PFSK-1 (cell line): ENCODE measurements around the gene AMMECR1L.

Experiments used
- FOXP2 ChIP-seq: optimal IDR thresholded peaks from 2 replicates; pipeline ENCODE3; 2011; ENCODE audit warnings: borderline replicate concordance, control low read depth, inconsistent platforms; ENCODE audit not compliant: insufficient read depth; ENCODE audit errors: extremely low read length, extremely low read depth
- POLR2AphosphoS5 ChIP-seq: IDR thresholded peaks from 2 replicates; pipeline ENCODE4 v1.6.1; 2012; ENCODE audit warnings: low read depth, mild to moderate bottlenecking, control low read depth, low read length, moderate library complexity
- REST ChIP-seq, 2 experiments: IDR thresholded peaks; 2 replicates each; pipeline versions ENCODE4 v1.6.1 to v1.8.0; 2011 to 2012; ENCODE audit warnings: low read depth in 2 of 2, low read length in 2 of 2, control low read depth in 1 of 2, inconsistent platforms in 1 of 2, mild to moderate bottlenecking in 1 of 2, moderate library complexity in 1 of 2; ENCODE audit not compliant: insufficient read depth in 1 of 2
- SIN3A ChIP-seq: IDR thresholded peaks from 2 replicates; pipeline ENCODE4 v1.6.1; 2012; ENCODE audit warnings: mild to moderate bottlenecking, low read length, moderate library complexity, borderline replicate concordance; ENCODE audit not compliant: insufficient read depth
- TAF1 ChIP-seq: IDR thresholded peaks from 2 replicates; pipeline ENCODE4 v1.6.1; 2012; ENCODE audit warnings: low read length, control low read depth, borderline replicate concordance; ENCODE audit not compliant: insufficient read depth

The AMMECR1L gene

GRCh38 chr2:127893033-127893432 lies 7.3 kb upstream of the AMMECR1L start:
- TF ChIP-seq SIN3A (no peak), REST (IDR thresholded peaks at IDR 0.05; ENCODE audit: insufficient read depth in 1 of 2, low read depth in 2 of 2, low read length in 2 of 2) (no peak), TAF1 (no peak), FOXP2 (no peak), POLR2AphosphoS5 (no peak)

- TF ChIP-seq FOXP2 (no peak), POLR2AphosphoS5 (no peak), TAF1 (no peak), SIN3A (no peak), REST (IDR thresholded peaks at IDR 0.05; ENCODE audit: insufficient read depth in 1 of 2, low read depth in 2 of 2, low read length in 2 of 2) (no peak)
These were observed 6.1 kb upstream of the AMMECR1L start for GRCh38 chr2:127891811-127892210.

- no peak for TF ChIP-seq TAF1
- no peak for TF ChIP-seq REST (IDR thresholded peaks at IDR 0.05; ENCODE audit: insufficient read depth in 1 of 2, low read depth in 2 of 2, low read length in 2 of 2)
- TF ChIP-seq POLR2AphosphoS5 = no peak
- no peak for TF ChIP-seq FOXP2
- no peak for TF ChIP-seq SIN3A
These were observed 3.0 kb upstream of the AMMECR1L start for GRCh38 chr2:127888772-127889171.

GRCh38 chr2:127887776-127888130 lies 2.0 kb upstream of the AMMECR1L start:
- TF ChIP-seq FOXP2 (no peak), TAF1 (no peak), POLR2AphosphoS5 (no peak), REST (IDR thresholded peaks at IDR 0.05; ENCODE audit: insufficient read depth in 1 of 2, low read depth in 2 of 2, low read length in 2 of 2) (no peak), SIN3A (no peak)

- TF ChIP-seq POLR2AphosphoS5 = no peak
- no peak for TF ChIP-seq REST (IDR thresholded peaks at IDR 0.05; ENCODE audit: insufficient read depth in 1 of 2, low read depth in 2 of 2, low read length in 2 of 2)
These were observed 1.5 kb upstream of the AMMECR1L start for GRCh38 chr2:127887082-127887775.
